GM12878 (cell line): ENCODE results near the gene BLACAT1. TPM values are rescaled to one million over a fixed set of nuclear protein-coding genes. Genes with fewer than 3 reads are reported as not detected.

ENCODE experiments used
- ATAC-seq: fragments of 200-7000 bp; cut with Tn5 transposase; 3 replicates; pipeline ENCODE4 v1.9.1; 2020; ENCODE audit warnings: mild to moderate bottlenecking, moderate library complexity
- BruUV-seq: library from RNA; stranded (reverse); fragments of 400-500 nt; replicated peaks from 2 replicates; lab custom pipeline; 2021; lab: Mats Ljungman, UMichigan
- CTCF ChIA-PET: fragments of 300-600 bp; sonication (Branson Sonifier 250); formaldehyde crosslinking; extraction: SDS; loops from one replicate; lab custom pipeline; 2021; ENCODE audit warnings: inconsistent platforms; lab: Yijun Ruan, JAX
- POLR2A ChIA-PET: fragments of 350-600 bp; formaldehyde crosslinking; extraction: SDS; loops from one replicate; lab custom pipeline; 2021; ENCODE audit warnings: inconsistent platforms; lab: Charles Lee
- RAD21 ChIA-PET: fragments of 300-600 bp; sonication (Branson Sonifier 250); formaldehyde crosslinking; loops from one replicate; lab custom pipeline; 2023; ENCODE audit warnings: antibody characterized with exemption; ENCODE audit not compliant: unreplicated experiment; lab: Charles Lee
- SMC1A ChIA-PET: fragments of 300-600 bp; sonication (Branson Sonifier 250); formaldehyde crosslinking; loops from one replicate; lab custom pipeline; 2023; ENCODE audit not compliant: unreplicated experiment, uncharacterized antibody; lab: Charles Lee
- DNase-seq: peaks from one replicate; pipeline ENCODE4 v3.0.0-alpha.2; 2011; ENCODE audit warnings: low read depth, low spot score
- FAIRE-seq: peaks from 3 replicates; lab custom pipeline; 2011; peaks lifted over from hg19 to GRCh38; lab: Jason Lieb, UNC
- H2AFZ ChIP-seq: 2 replicates; pipeline ENCODE4 v1.6.0; 2011; ENCODE audit warnings: low read depth, low read length, control low read depth; ENCODE audit not compliant: control insufficient read depth
- H3K27ac ChIP-seq: 2 replicates; pipeline ENCODE4 v1.5.1; 2011; ENCODE audit warnings: control low read depth; ENCODE audit not compliant: control insufficient read depth, insufficient read depth
- H3K27me3 ChIP-seq, 2 experiments: replicated peaks in 1 of 2; 2 replicates each; pipeline versions ENCODE4 v1.6.0 to v1.6.1; 2011; ENCODE audit warnings: low read length in 1 of 2; ENCODE audit not compliant: control insufficient read depth in 2 of 2, insufficient read depth in 2 of 2
- H3K36me3 ChIP-seq, 2 experiments: 2 replicates each; pipeline ENCODE4 v1.5.1; 2011; ENCODE audit warnings: low read length in 1 of 2; ENCODE audit not compliant: control insufficient read depth in 2 of 2, insufficient read depth in 2 of 2
- H3K4me1 ChIP-seq: 2 replicates; pipeline ENCODE4 v1.6.1; 2011; ENCODE audit warnings: mild to moderate bottlenecking, low read length, moderate library complexity, mixed read lengths; ENCODE audit not compliant: control insufficient read depth, insufficient read depth
- H3K4me2 ChIP-seq: 2 replicates; pipeline ENCODE4 v1.6.0; 2011; ENCODE audit warnings: control low read depth; ENCODE audit not compliant: control insufficient read depth, insufficient read depth
- H3K4me3 ChIP-seq: fragments of 200-600 bp; sonication (generic); 2 replicates; pipeline ENCODE4 v1.5.1; 2016
- H3K79me2 ChIP-seq: 2 replicates; pipeline ENCODE4 v1.6.0; 2011; ENCODE audit warnings: low read length; ENCODE audit not compliant: control insufficient read depth, insufficient read depth
- H3K9ac ChIP-seq: 2 replicates; pipeline ENCODE4 v1.8.0; 2011; ENCODE audit warnings: low read length, control low read depth, mixed read lengths; ENCODE audit not compliant: control insufficient read depth, insufficient read depth
- H3K9me3 ChIP-seq: replicated peaks from 3 replicates; pipeline ENCODE4 v1.5.1; 2011; ENCODE audit warnings: mild to moderate bottlenecking, low read length; ENCODE audit not compliant: control insufficient read depth, insufficient read depth
- H4K20me1 ChIP-seq: 2 replicates; pipeline ENCODE4 v1.6.0; 2011; ENCODE audit not compliant: control insufficient read depth, insufficient read depth
- CTCF ChIP-seq, 3 experiments: IDR thresholded peaks in 2 of 3; conservative IDR thresholded peaks in 1 of 3; 2 replicates each; pipeline ENCODE4 v1.5.1; 2011; ENCODE audit warnings: low read depth in 3 of 3, low read length in 3 of 3, mild to moderate bottlenecking in 3 of 3, control low read depth in 2 of 3, moderate library complexity in 2 of 3, inconsistent platforms in 1 of 3, mixed read lengths in 1 of 3; ENCODE audit not compliant: control insufficient read depth in 2 of 3, insufficient read depth in 1 of 3; ENCODE audit errors: extremely low read depth in 1 of 3
- E2F8 ChIP-seq: fragments of 450-650 bp; IDR thresholded peaks from 2 replicates; pipeline ENCODE4 v1.6.1; 2018; ENCODE audit warnings: mild to moderate bottlenecking, low read depth, moderate library complexity; ENCODE audit not compliant: partially characterized antibody
- E4F1 ChIP-seq: fragments of 450-650 bp; IDR thresholded peaks from 2 replicates; pipeline ENCODE4 v1.6.1; 2018; ENCODE audit warnings: borderline replicate concordance, mild to moderate bottlenecking; ENCODE audit not compliant: partially characterized antibody
- HCFC1 ChIP-seq: fragments of 150-350 bp; IDR thresholded peaks from 2 replicates; pipeline ENCODE4 v1.6.1; 2014; ENCODE audit warnings: low read length
- NR2C2 ChIP-seq: IDR thresholded peaks from 2 replicates; pipeline ENCODE4 v1.6.1; 2011; ENCODE audit warnings: borderline replicate concordance, low read depth; ENCODE audit not compliant: control insufficient read depth, insufficient read length
- ZBTB40 ChIP-seq: fragments of 450-650 bp; IDR thresholded peaks from 2 replicates; pipeline ENCODE4 v1.6.1; 2016; ENCODE audit warnings: mild to moderate bottlenecking, moderate library complexity, borderline replicate concordance
- WGBS: methylation state at CpG from one replicate; pipeline ENCODE4 v1.1.6; 2016; ENCODE audit warnings: low lambda C conversion rate; ENCODE audit not compliant: insufficient replicate concordance, insufficient coverage; ENCODE audit errors: missing lambda C conversion rate; 5-methylcytosine and 5-hydroxymethylcytosine counted together
- in situ Hi-C: fragments of 300-500 bp; cut with MboI; formaldehyde crosslinking; loops from 9 replicates; pipeline ENCODE4 v1.14.3; 2018; ENCODE audit warnings: mixed read lengths
- intact Hi-C: fragments of 100-400 bp; cut with micrococcal nuclease; formaldehyde crosslinking; loops from one replicate; pipeline ENCODE4 v1.14.2; 2022; ENCODE audit not compliant: unreplicated experiment
- polyA plus RNA-seq, 11 experiments: library from polyadenylated mRNA; depleted of rRNA in 4 of 11; unstranded in 6 of 11; stranded (reverse) in 5 of 11; fragments of >200 nt; fragmentation: Nextera tagmentation in 4 of 11; fragmentation: Illumina TruSeq in 1 of 11; extraction: Ambion mirVana in 4 of 11; extraction: Trizol in 1 of 11; gene quantifications; 1 replicate in 1 of 11; 2 replicates in 10 of 11; pipeline versions ENCODE4 v1.2.1 to v1.2.3, GENCODE V29; 2011 to 2016; ENCODE audit warnings: inconsistent platforms in 2 of 11, missing spikeins in 2 of 11, low read depth in 1 of 11
- total RNA-seq, 4 experiments: library from RNA; depleted of rRNA in 3 of 4; stranded (reverse); fragments of >200 nt in 3 of 4; fragmentation: Illumina TruSeq in 1 of 4; extraction: Trizol in 1 of 4; gene quantifications; 2 replicates each; pipeline versions ENCODE4 v1.2.1 to v1.2.3, GENCODE V29; 2013 to 2021

The BLACAT1 gene
- total and polyA plus RNA-seq, 10 of the 15 experiments (the other 5 are each of a cell fraction or from before 2014, with no cell fraction given), result 0.04 to 1.6 (median 0.15) TPM; not detected in 1

GRCh38 chr1:205488074-205488723 lies 32.4 kb upstream of the BLACAT1 start (continued):
- TF ChIP-seq CTCF (IDR thresholded peaks at IDR 0.05 in 2 of 3, conservative IDR thresholded peaks at IDR 0.05 in 1 of 3; ENCODE audit: control insufficient read depth in 2 of 3, extremely low read depth in 1 of 3, insufficient read depth in 1 of 3, low read depth in 3 of 3, low read length in 3 of 3), result peak; percentile 75 to 83 (median 81)
- no peak for TF ChIP-seq E4F1
- TF ChIP-seq HCFC1, result no peak

GRCh38 chr1:205486258-205486657 lies 30.4 kb upstream of the BLACAT1 start:
- H3K79me2 ChIP-seq, result no peaks in the 10 kb centered on the region
- POLR2A ChIA-PET, result no interaction called here
- RAD21 ChIA-PET, result interaction anchor here (0.8 to 11.2 kb wide), 30 partner anchors 10 to 257 kb away, joined by 3 to 342 read pairs (median 10); partner anchors contain the start of genes ELK4 and LEMD1
- CTCF ChIA-PET, result interaction anchor here (0.9 to 22.4 kb wide), 36 partner anchors 8 to 491 kb away, joined by 3 to 891 read pairs (median 11); partner anchors contain the start of genes CDK18, KLHDC8A, LEMD1 and RBBP5
- WGBS, result 49% methylated on average over 6 of the region's 6 CpGs
- H3K27me3 ChIP-seq, result peaks cover 1 to 3% of the 10 kb centered on the region in 2 experiments; a peak in 1 of 4 replicates
- ATAC-seq (no peak), DNase-seq (no peak), FAIRE-seq (no peak)
- no peaks in the 10 kb centered on the region for H3K9me3 ChIP-seq
- H3K4me2 ChIP-seq, result no peak overlapping the region
- in situ Hi-C loops, result loop anchor here (5.0 kb wide), 3 partner anchors 36 to 214 kb away; no protein-coding TSS in a partner anchor
- no peak overlapping the region for H2AFZ ChIP-seq
- H3K4me3 ChIP-seq, result no peak overlapping the region
- H4K20me1 ChIP-seq, result no peaks in the 10 kb centered on the region
- no peak overlapping the region for H3K9ac ChIP-seq
- H3K27ac ChIP-seq, result no peak overlapping the region
- SMC1A ChIA-PET, result interaction anchor here (0.7 to 17.0 kb wide), 26 partner anchors 9 to 214 kb away, joined by 3 to 319 read pairs (median 10); partner anchors contain the start of gene KLHDC8A
- no TSS peak for BruUV-seq
- peaks cover 10% of the 10 kb centered on the region for H3K4me1 ChIP-seq
- intact Hi-C loops, result loop anchor here (5.0 kb wide), 1 partner anchor 171 kb away; no protein-coding TSS in a partner anchor
- no peaks in the 10 kb centered on the region for H3K36me3 ChIP-seq
- TF ChIP-seq ZBTB40, result peak; percentile 42; the same call in 1 of the 2 replicates
- TF ChIP-seq NR2C2, result no peak
- no peak for TF ChIP-seq E2F8
- TF ChIP-seq, all 136 proteins: peak for 1
